A549 (cell line): Measurements from ENCODE around the gene DES. TPM values are rescaled to one million over a fixed set of nuclear protein-coding genes. Genes with fewer than 3 reads are reported as not detected.
"Not testable (repeated sequence)": the region's sequence is repeated elsewhere in the genome, so short reads cannot be mapped to it uniquely, and the experiment has no call there.

Source experiments
- ATAC-seq, 2 experiments: fragments of 200-7000 bp in 1 of 2; fragments of >200 bp in 1 of 2; cut with Nextera tagmentation in 1 of 2; cut with Tn5 transposase in 1 of 2; 3 replicates each; pipeline versions ENCODE4 v1.8.0 to v1.9.1; 2018 to 2020; ENCODE audit warnings: mild to moderate bottlenecking in 1 of 2, moderate library complexity in 1 of 2
- CTCF ChIA-PET: fragments of 300-600 bp; sonication (Branson Sonifier 250); formaldehyde crosslinking; extraction: SDS; loops from one replicate; lab custom pipeline; 2021; ENCODE audit warnings: antibody characterized with exemption, inconsistent platforms; lab: Yijun Ruan, JAX
- POLR2A ChIA-PET: fragments of 350-600 bp; formaldehyde crosslinking; extraction: SDS; loops from one replicate; lab custom pipeline; 2021; ENCODE audit warnings: antibody characterized with exemption, inconsistent platforms; lab: Yijun Ruan, JAX
- DNase-seq, 2 experiments: peaks; one replicate each; pipeline versions ENCODE4 v3.0.0 to v3.0.0-alpha.2; 2011 to 2016; ENCODE audit warnings: low read depth in 1 of 2, low spot score in 1 of 2
- FAIRE-seq: peaks from 2 replicates; lab custom pipeline; 2011; peaks lifted over from hg19 to GRCh38; lab: Jason Lieb, UNC
- H3K27ac ChIP-seq, 2 experiments: fragments of >200 bp; sonication (Bioruptor Twin); formaldehyde crosslinking; 3 replicates each; pipeline ENCODE4 v1.5.1; 2016 to 2017
- H3K4me1 ChIP-seq: fragments of >200 bp; sonication (Bioruptor Twin); formaldehyde crosslinking; 3 replicates; pipeline ENCODE4 v1.6.1; 2016
- H3K4me2 ChIP-seq: fragments of >200 bp; sonication (Bioruptor Twin); formaldehyde crosslinking; 3 replicates; pipeline ENCODE4 v1.6.1; 2016
- H3K4me3 ChIP-seq: fragments of >200 bp; sonication (Bioruptor Twin); formaldehyde crosslinking; 3 replicates; pipeline ENCODE4 v1.5.1; 2016
- H3K9me3 ChIP-seq: fragments of >200 bp; sonication (Bioruptor Twin); formaldehyde crosslinking; 3 replicates; pipeline ENCODE4 v1.6.1; 2016
- CHD4 ChIP-seq: fragments of 200-600 bp; sonication (generic); IDR thresholded peaks from 2 replicates; pipeline ENCODE4 v1.6.1; 2016; ENCODE audit warnings: antibody characterized with exemption, mild to moderate bottlenecking, borderline replicate concordance
- ESRRA ChIP-seq: fragments of 150-350 bp; IDR thresholded peaks from 2 replicates; pipeline ENCODE4 v1.6.1; 2014; ENCODE audit warnings: mild to moderate bottlenecking, low read length, borderline replicate concordance
- HDAC2 ChIP-seq: fragments of 200-600 bp; sonication (generic); IDR thresholded peaks from 2 replicates; pipeline ENCODE4 v1.6.1; 2016
- HES2 ChIP-seq: fragments of >200 bp; sonication (Bioruptor Twin); formaldehyde crosslinking; IDR thresholded peaks from 2 replicates; pipeline ENCODE4 v1.6.1; 2016
- HEYL ChIP-seq: fragments of 250-450 bp; sonication (Bioruptor Pico); IDR thresholded peaks from 2 replicates; pipeline ENCODE4 v1.8.0; 2021; ENCODE audit warnings: mild to moderate bottlenecking, moderate library complexity
- HMGXB4 ChIP-seq: fragments of 250-450 bp; sonication (Bioruptor Pico); IDR thresholded peaks from 2 replicates; pipeline ENCODE4 v1.5.0; 2021; ENCODE audit warnings: mild to moderate bottlenecking, moderate library complexity, borderline replicate concordance
- MAZ ChIP-seq: fragments of 150-350 bp; IDR thresholded peaks from 2 replicates; pipeline ENCODE4 v1.6.1; 2014; ENCODE audit warnings: antibody characterized with exemption, low read depth, low read length, borderline replicate concordance
- MYC ChIP-seq: IDR thresholded peaks from 2 replicates; pipeline ENCODE4 v1.6.1; 2012; ENCODE audit warnings: mild to moderate bottlenecking, inconsistent platforms, low read length, improper control_type of control experiment, borderline replicate concordance
- POLR2AphosphoS2 ChIP-seq: conservative IDR thresholded peaks from 2 replicates; pipeline ENCODE4 v1.6.1; 2012; ENCODE audit warnings: low read length, improper control_type of control experiment, inconsistent platforms
- RAD21 ChIP-seq, 2 experiments: fragments of >200 bp in 1 of 2; sonication (Bioruptor Twin) in 1 of 2; formaldehyde crosslinking in 1 of 2; IDR thresholded peaks in 1 of 2; conservative IDR thresholded peaks in 1 of 2; 2 replicates in 1 of 2; 3 replicates in 1 of 2; pipeline ENCODE4 v1.6.1; 2012 to 2018; ENCODE audit warnings: inconsistent platforms in 1 of 2
- ZFP36 ChIP-seq: fragments of 450-650 bp; IDR thresholded peaks from 2 replicates; pipeline ENCODE4 v1.6.1; 2014; ENCODE audit warnings: borderline replicate concordance; ENCODE audit not compliant: partially characterized antibody
- ZSCAN20 ChIP-seq: fragments of 250-450 bp; sonication (Bioruptor Pico); IDR thresholded peaks from 2 replicates; pipeline ENCODE4 v1.8.0; 2022; ENCODE audit warnings: mild to moderate bottlenecking, moderate library complexity
- WGBS: methylation state at CpG from one replicate; pipeline ENCODE4 v1.1.6; 2017; ENCODE audit errors: missing lambda C conversion rate; 5-methylcytosine and 5-hydroxymethylcytosine counted together
- polyA plus RNA-seq, 4 experiments: library from polyadenylated mRNA; depleted of rRNA in 3 of 4; stranded (reverse); fragments of >200 nt; fragmentation: RNase III in 1 of 4; extraction: RNeasy Plus Mini Kit Qiagen cat#74134 plus additional on column Dnase treatment in 1 of 4; gene quantifications; 2 replicates in 3 of 4; 3 replicates in 1 of 4; pipeline ENCODE4 v1.2.3, GENCODE V29; 2011 to 2017

The DES gene
- polyA plus RNA-seq, 2 of the 4 experiments (the other 2 are of a cell fraction): 0.06 TPM; not detected in 1

GRCh38 chr2:219404954-219405353 is 13.2 kb upstream of the DES start:
- Histone ChIP-seq H3K4me2 (no peak overlapping the region), H3K9me3 (no peaks in the 10 kb centered on the region), H3K4me1 (peaks cover 20% of the 10 kb centered on the region), H3K27ac (no peak overlapping the region), H3K4me3 (no peak overlapping the region)
- CTCF ChIA-PET: interaction anchor here (0.9 to 12.2 kb wide), 18 partner anchors 11 to 138 kb away, joined by 3 to 362 read pairs (median 8); partner anchors contain the start of genes DES and DNPEP
- no peak for FAIRE-seq
- peak in 1 of 2 experiments; percentile 18; a peak in 2 of 6 replicates for ATAC-seq
- POLR2A ChIA-PET: interaction anchor here (1.4 kb wide), 1 partner anchor 125 kb away, joined by 3 read pairs; no protein-coding TSS in a partner anchor
- 80% methylated on average over 7 of the region's 7 CpGs for WGBS
- no peak for DNase-seq
- TF ChIP-seq CHD4 (no peak), MYC (no peak), HDAC2 (no peak), HES2 (no peak), HEYL (no peak)

DNA sequence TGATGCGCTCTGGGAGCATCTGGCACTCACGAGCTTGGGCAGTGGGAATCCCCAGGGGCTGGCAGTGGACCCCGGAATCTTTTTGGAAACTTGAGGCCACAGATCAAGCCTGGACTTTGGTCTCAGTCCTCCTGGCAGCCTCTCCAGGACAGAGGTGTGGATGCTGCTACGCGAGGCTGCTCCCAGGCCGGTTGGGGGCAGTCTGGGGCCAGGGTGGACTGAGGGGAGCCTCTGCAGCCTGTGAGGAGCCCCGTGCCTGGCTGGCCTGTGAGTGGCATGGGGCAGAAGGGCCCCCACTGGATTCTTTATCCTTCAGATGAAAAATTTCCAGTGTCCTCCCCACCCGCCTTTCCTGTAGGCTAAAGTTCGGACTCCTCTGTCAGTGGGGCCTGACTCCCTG is 12.7 kb upstream of the DES start:
- ChIA-PET CTCF (interaction anchor here (1.1 to 12.2 kb wide), 12 partner anchors 11 to 137 kb away, joined by 4 to 362 read pairs (median 8); partner anchors contain the start of gene DNPEP), POLR2A (interaction anchor here (1.4 kb wide), 1 partner anchor 124 kb away, joined by 3 read pairs; no protein-coding TSS in a partner anchor)
- no peaks in the 10 kb centered on the region for H3K9me3 ChIP-seq
- H3K4me1 ChIP-seq: peaks cover 15% of the 10 kb centered on the region
- no peak overlapping the region for H3K27ac ChIP-seq
- TF ChIP-seq RAD21 (conservative IDR thresholded peaks at IDR 0.05 in 1 of 2, IDR thresholded peaks at IDR 0.05 in 1 of 2) (0 out of 5 replicates have a peak, but pooled peaks of 1 of the 2 experiments have one; percentile 11), MAZ (no peak)
- H3K4me2 ChIP-seq: no peak overlapping the region
- H3K4me3 ChIP-seq: no peak overlapping the region
- ATAC-seq (peak in 1 of 2 experiments; percentile 66; a peak in 3 of 6 replicates), FAIRE-seq (no peak), DNase-seq (no peak)
- 69% methylated on average over 9 of the region's 9 CpGs for WGBS

DNA sequence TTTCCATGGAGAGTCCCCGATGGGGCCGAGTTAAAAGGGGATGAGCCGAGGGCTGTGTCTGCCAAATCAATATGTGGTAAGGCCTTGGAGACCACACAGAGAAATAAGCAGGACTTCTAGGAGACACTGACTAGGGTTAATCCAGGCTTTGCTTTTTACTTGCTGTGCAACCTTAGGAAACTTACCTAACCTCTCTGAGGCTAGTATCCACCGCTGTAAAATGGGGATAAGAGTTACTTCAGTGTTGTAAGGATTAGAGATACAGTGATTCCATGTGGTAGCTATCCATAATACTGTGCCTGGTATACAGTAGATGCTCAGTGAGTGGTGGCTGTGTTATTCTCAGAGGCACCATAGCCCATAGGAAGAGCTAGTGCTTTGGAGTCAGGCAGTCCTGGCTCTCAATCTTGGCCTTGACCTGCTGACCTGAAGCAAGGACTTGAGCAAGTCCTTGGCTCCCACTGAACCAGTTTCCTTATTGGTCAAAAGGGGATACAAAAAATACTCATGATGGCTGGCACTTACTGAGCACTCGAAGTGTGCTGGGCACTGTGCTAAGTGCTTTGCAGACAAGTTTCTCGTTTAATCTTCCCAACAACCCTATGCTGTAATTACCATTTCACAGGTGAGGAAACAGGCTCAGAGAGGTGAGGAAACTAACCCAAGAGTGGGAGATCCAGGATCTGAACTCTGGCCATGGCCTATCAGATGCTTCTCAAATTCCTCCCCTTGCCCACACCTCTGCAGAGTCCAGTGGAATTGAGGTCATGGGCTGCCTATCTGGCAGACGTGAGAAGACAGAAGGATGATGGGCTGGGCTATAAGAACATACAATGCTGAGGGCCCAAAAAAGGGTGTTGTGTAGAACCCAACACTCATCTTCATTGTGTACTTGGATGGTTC is 12.0 kb upstream of the DES start:
- FAIRE-seq (no peak), ATAC-seq (no peak), DNase-seq (no peak)
- peaks cover 15% of the 10 kb centered on the region for H3K4me1 ChIP-seq
- no peaks in the 10 kb centered on the region for H3K9me3 ChIP-seq
- ChIA-PET CTCF (interaction anchor here (1.1 to 12.2 kb wide), 6 partner anchors 10 to 123 kb away, joined by 4 to 362 read pairs (median 14); partner anchors contain the start of gene DNPEP), POLR2A (interaction anchor here (1.4 kb wide), 1 partner anchor 124 kb away, joined by 3 read pairs; no protein-coding TSS in a partner anchor)
- no peak overlapping the region for H3K4me3 ChIP-seq
- 85% methylated on average over 7 of the region's 7 CpGs for WGBS
- TF ChIP-seq MAZ (no peak), ZFP36 (peak; percentile 50)
- H3K4me2 ChIP-seq: no peak overlapping the region
- H3K27ac ChIP-seq: no peak overlapping the region

DNA sequence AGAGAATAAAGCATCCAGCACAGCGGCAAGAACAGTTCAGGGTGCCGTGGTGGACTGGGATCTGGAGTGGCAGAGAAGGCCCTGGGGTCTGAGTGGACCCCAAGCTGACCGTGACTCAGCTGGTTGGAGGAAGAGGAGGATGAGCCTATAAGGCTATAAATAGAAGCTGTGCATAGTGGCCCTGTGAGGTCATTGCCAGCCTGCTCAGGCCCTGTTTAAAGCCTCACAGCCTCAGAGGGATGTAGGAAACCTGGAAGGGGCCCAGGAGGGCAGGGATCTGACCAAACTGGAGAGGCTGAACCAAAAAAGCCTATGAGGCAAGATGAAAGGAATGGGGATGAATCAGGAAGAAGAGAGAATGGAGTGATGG is 11.3 kb upstream of the DES start:
- Histone ChIP-seq H3K9me3 (peaks cover 5% of the 10 kb centered on the region; the same call in 2 of the 3 replicates), H3K4me1 (peaks cover 15% of the 10 kb centered on the region), H3K4me3 (no peak overlapping the region), H3K27ac (no peak overlapping the region), H3K4me2 (no peak overlapping the region)
- POLR2A ChIA-PET: interaction anchor here (0.5 kb wide), 1 partner anchor 9 kb away, joined by 3 read pairs; no protein-coding TSS in a partner anchor
- CTCF ChIA-PET: interaction anchor here (7.2 to 12.2 kb wide), 2 partner anchors 16 to 122 kb away, joined by 90 to 362 read pairs; partner anchors contain the start of gene DNPEP
- peak in 1 of 2 experiments; percentile 22 for DNase-seq
- TF ChIP-seq ZSCAN20 (CRISPR knock-in tag) (no peak), ESRRA (no peak), HMGXB4 (CRISPR knock-in tag) (no peak), POLR2AphosphoS2 (no peak)
- FAIRE-seq: no peak
- peak in 1 of 2 experiments; percentile 48; a peak in 3 of 6 replicates for ATAC-seq
- WGBS: 64% methylated on average over 3 of the region's 3 CpGs

DNA sequence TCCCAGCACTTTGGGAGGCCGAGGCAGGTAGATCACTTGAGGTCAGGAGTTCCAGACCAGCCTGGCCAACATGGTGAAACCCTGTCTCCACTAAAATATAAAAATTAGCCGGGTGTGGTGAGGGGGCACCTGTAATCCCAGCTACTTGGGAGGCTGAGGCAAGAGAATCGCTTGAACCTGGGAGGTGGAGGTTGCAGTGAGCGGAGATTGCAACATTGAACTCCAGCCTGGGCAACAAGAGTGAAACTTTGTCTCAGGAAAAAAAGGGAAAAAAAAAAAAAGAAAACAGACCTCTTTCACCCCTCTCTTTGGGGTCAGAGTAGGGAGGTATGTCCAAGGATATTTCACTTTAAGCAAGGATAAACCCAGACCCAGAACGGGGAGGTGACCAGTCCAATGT is 10.8 kb upstream of the DES start:
- peaks cover 15% of the 10 kb centered on the region for H3K4me1 ChIP-seq
- not testable (repeated sequence) for ATAC-seq, H3K4me2 ChIP-seq, H3K27ac ChIP-seq, H3K9me3 ChIP-seq, FAIRE-seq, H3K4me3 ChIP-seq, DNase-seq
- POLR2A ChIA-PET: interaction anchor here (0.5 kb wide), 1 partner anchor 9 kb away, joined by 3 read pairs; no protein-coding TSS in a partner anchor
- CTCF ChIA-PET: interaction anchor here (0.7 to 12.2 kb wide), 5 partner anchors 103 to 134 kb away, joined by 3 to 362 read pairs (median 3); no protein-coding TSS in a partner anchor
- 51% methylated on average over 5 of the region's 5 CpGs for WGBS
